ENCODE measurements around the gene NPR1.

NPR1 gene

GRCh38 chr1:153646672-153647345 is 31.7 kb upstream of the NPR1 start:
- TF ChIP-seq ZNF384 (IDR thresholded peaks at IDR 0.05) (no peak), SUZ12 (IDR thresholded peaks at IDR 0.05) (no peak), L3MBTL2 (conservative IDR thresholded peaks at IDR 0.05) (no peak), TARDBP (IDR thresholded peaks at IDR 0.05) (no peak), ARNT (IDR thresholded peaks at IDR 0.05) (no peak), LEF1 (IDR thresholded peaks at IDR 0.05; ENCODE audit: borderline replicate concordance) (no peak), CTBP1 (IDR thresholded peaks at IDR 0.05; ENCODE audit: borderline replicate concordance) (no peak), NFRKB (IDR thresholded peaks at IDR 0.05) (no peak), FOXA1 (IDR thresholded peaks at IDR 0.05) (no peak), PKNOX1 (IDR thresholded peaks at IDR 0.05) (no peak), HDGF (IDR thresholded peaks at IDR 0.05; ENCODE audit: borderline replicate concordance) (no peak), SP1 (IDR thresholded peaks at IDR 0.05) (no peak), FOXK2 (IDR thresholded peaks at IDR 0.05) (no peak), ELF4 (IDR thresholded peaks at IDR 0.05) (no peak), BHLHE40 (IDR thresholded peaks at IDR 0.05; ENCODE audit: borderline replicate concordance) (no peak)
- DNase-seq (ENCODE audit: extremely low spot score), result no peak
- CTCF ChIA-PET, result no interaction called here
- POLR2A ChIA-PET, result interaction anchor here (0.8 to 3.7 kb wide), 6 partner anchors 9 to 81 kb away, joined by 3 to 41 read pairs (median 5); partner anchors contain the start of genes CHTOP, INTS3 and S100A13

DNA sequence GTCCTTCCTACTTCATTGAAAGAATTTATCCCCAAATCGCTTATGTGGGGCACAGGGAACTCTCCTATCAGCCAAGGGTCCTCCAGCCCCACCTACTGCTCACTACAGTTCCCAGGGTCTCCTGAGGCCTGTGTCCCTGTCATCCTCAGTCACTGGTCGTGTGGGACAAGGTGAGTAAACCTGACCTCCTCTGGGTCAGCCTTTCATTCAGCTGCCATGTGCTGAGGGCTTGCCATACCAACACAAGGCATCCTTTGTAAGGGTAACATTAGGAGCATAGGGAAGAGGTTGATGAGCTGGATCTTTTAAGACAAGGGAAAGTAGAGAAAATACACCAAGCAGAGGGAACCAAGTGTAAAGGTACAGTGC is 31.2 kb upstream of the NPR1 start:
- CTCF ChIA-PET, result no interaction called here
- POLR2A ChIA-PET, result interaction anchor here (0.8 to 3.7 kb wide), 8 partner anchors 9 to 80 kb away, joined by 3 to 41 read pairs (median 4); partner anchors contain the start of gene CHTOP
- no peak for DNase-seq (ENCODE audit: extremely low spot score)
- peak; percentile 44; the same call in 1 of the 2 replicates for TF ChIP-seq ELF4 (IDR thresholded peaks at IDR 0.05)
- TF ChIP-seq PKNOX1 (IDR thresholded peaks at IDR 0.05), result no peak
- TF ChIP-seq FOXA1 (IDR thresholded peaks at IDR 0.05), result no peak
- TF ChIP-seq HDGF (IDR thresholded peaks at IDR 0.05; ENCODE audit: borderline replicate concordance), result no peak

GRCh38 chr1:153648000-153648643 is 30.4 kb upstream of the NPR1 start:
- ChIA-PET CTCF (interaction anchor here (0.8 kb wide), 1 partner anchor 21 kb away, joined by 3 read pairs; the partner anchor contains the start of gene S100A13), POLR2A (interaction anchor here (1.0 to 3.7 kb wide), 6 partner anchors 11 to 79 kb away, joined by 4 to 41 read pairs (median 4); partner anchors contain the start of gene CHTOP)
- DNase-seq (ENCODE audit: extremely low spot score), result no peak
- no peak for TF ChIP-seq PKNOX1 (IDR thresholded peaks at IDR 0.05)
- no peak for TF ChIP-seq TARDBP (IDR thresholded peaks at IDR 0.05)
- no peak for TF ChIP-seq CTBP1 (IDR thresholded peaks at IDR 0.05; ENCODE audit: borderline replicate concordance)
- no peak for TF ChIP-seq SP1 (IDR thresholded peaks at IDR 0.05)
- TF ChIP-seq FOXA1 (IDR thresholded peaks at IDR 0.05), result no peak
- no peak for TF ChIP-seq BHLHE40 (IDR thresholded peaks at IDR 0.05; ENCODE audit: borderline replicate concordance)
- TF ChIP-seq NFRKB (IDR thresholded peaks at IDR 0.05), result no peak
- TF ChIP-seq SUZ12 (IDR thresholded peaks at IDR 0.05), result no peak
- TF ChIP-seq FOXK2 (IDR thresholded peaks at IDR 0.05), result no peak
- no peak for TF ChIP-seq L3MBTL2 (conservative IDR thresholded peaks at IDR 0.05)
- no peak for TF ChIP-seq ELF4 (IDR thresholded peaks at IDR 0.05)
- TF ChIP-seq FOXM1 (IDR thresholded peaks at IDR 0.05; ENCODE audit: borderline replicate concordance), result no peak
- no peak for TF ChIP-seq ZNF384 (IDR thresholded peaks at IDR 0.05)
- TF ChIP-seq HDGF (IDR thresholded peaks at IDR 0.05; ENCODE audit: borderline replicate concordance), result no peak
- no peak for TF ChIP-seq LEF1 (IDR thresholded peaks at IDR 0.05; ENCODE audit: borderline replicate concordance)
- TF ChIP-seq ARNT (IDR thresholded peaks at IDR 0.05), result no peak

DNA sequence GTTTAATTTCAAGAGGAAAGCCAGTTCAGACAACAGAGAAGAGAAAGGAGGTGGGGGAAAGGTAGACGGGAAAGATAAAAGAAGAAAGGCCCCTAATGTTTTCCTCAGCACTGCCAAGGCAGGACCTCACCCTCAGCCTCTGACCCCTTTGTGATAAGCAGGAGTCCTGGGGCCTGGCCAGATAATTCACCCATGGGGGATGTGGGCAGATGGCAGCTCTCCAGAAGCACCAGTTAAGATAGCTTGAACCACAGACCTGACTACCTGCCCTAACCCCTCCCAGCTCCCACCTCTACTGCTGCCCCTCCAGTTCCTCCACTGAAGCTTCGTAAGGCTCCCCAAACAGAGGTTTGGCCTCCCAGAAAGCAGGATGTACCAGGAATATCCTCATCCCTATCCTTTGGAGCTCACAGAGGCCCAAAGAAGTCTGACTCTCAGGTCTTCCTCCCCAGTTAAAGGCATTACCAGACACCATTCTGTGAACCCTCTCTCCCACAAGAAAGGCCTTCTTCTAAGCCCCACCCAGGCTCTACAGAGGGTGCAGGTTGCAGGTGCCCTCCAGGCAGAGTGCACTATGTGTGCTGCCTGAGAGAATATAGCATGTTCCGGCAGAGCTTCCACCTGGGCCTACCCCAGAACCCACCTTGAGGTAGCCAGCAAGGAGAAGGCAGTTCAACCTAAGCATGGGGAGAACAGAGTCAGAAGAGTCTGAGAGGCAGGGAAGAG is 29.2 kb upstream of the NPR1 start:
- POLR2A ChIA-PET, result interaction anchor here (0.5 to 3.7 kb wide), 2 partner anchors 15 to 144 kb away, joined by 3 to 41 read pairs; partner anchors contain the start of gene CHTOP
- CTCF ChIA-PET, result no interaction called here
- TF ChIP-seq SUZ12 (IDR thresholded peaks at IDR 0.05), result no peak
- no peak for TF ChIP-seq SP1 (IDR thresholded peaks at IDR 0.05)
- TF ChIP-seq FOXA1 (IDR thresholded peaks at IDR 0.05), result no peak
- no peak for TF ChIP-seq FOXM1 (IDR thresholded peaks at IDR 0.05; ENCODE audit: borderline replicate concordance)
- TF ChIP-seq ELF4 (IDR thresholded peaks at IDR 0.05), result no peak
- TF ChIP-seq L3MBTL2 (conservative IDR thresholded peaks at IDR 0.05), result no peak
- TF ChIP-seq NFRKB (IDR thresholded peaks at IDR 0.05), result no peak
- TF ChIP-seq ARNT (IDR thresholded peaks at IDR 0.05), result no peak
- no peak for TF ChIP-seq TARDBP (IDR thresholded peaks at IDR 0.05)
- TF ChIP-seq HDGF (IDR thresholded peaks at IDR 0.05; ENCODE audit: borderline replicate concordance), result no peak
- TF ChIP-seq FOXK2 (IDR thresholded peaks at IDR 0.05), result no peak
- no peak for TF ChIP-seq ZNF384 (IDR thresholded peaks at IDR 0.05)
- TF ChIP-seq LEF1 (IDR thresholded peaks at IDR 0.05; ENCODE audit: borderline replicate concordance), result no peak
- TF ChIP-seq CTBP1 (IDR thresholded peaks at IDR 0.05; ENCODE audit: borderline replicate concordance), result no peak
- no peak for TF ChIP-seq BHLHE40 (IDR thresholded peaks at IDR 0.05; ENCODE audit: borderline replicate concordance)
- DNase-seq (ENCODE audit: extremely low spot score), result no peak

GRCh38 chr1:153649863-153650235 is 28.6 kb upstream of the NPR1 start:
- TF ChIP-seq LEF1 (IDR thresholded peaks at IDR 0.05; ENCODE audit: borderline replicate concordance), result no peak
- TF ChIP-seq BHLHE40 (IDR thresholded peaks at IDR 0.05; ENCODE audit: borderline replicate concordance), result no peak
- no peak for TF ChIP-seq FOXM1 (IDR thresholded peaks at IDR 0.05; ENCODE audit: borderline replicate concordance)
- no peak for TF ChIP-seq FOXA1 (IDR thresholded peaks at IDR 0.05)
- no peak for TF ChIP-seq PKNOX1 (IDR thresholded peaks at IDR 0.05)
- no peak for TF ChIP-seq HDGF (IDR thresholded peaks at IDR 0.05; ENCODE audit: borderline replicate concordance)
- no peak for TF ChIP-seq ARNT (IDR thresholded peaks at IDR 0.05)
- no peak for TF ChIP-seq SP1 (IDR thresholded peaks at IDR 0.05)
- TF ChIP-seq L3MBTL2 (conservative IDR thresholded peaks at IDR 0.05), result no peak
- no peak for TF ChIP-seq NFRKB (IDR thresholded peaks at IDR 0.05)
- TF ChIP-seq TARDBP (IDR thresholded peaks at IDR 0.05), result no peak
- no peak for TF ChIP-seq ELF4 (IDR thresholded peaks at IDR 0.05)
- TF ChIP-seq SUZ12 (IDR thresholded peaks at IDR 0.05), result no peak
- no peak for TF ChIP-seq ZNF384 (IDR thresholded peaks at IDR 0.05)
- no peak for TF ChIP-seq FOXK2 (IDR thresholded peaks at IDR 0.05)
- TF ChIP-seq CTBP1 (IDR thresholded peaks at IDR 0.05; ENCODE audit: borderline replicate concordance), result no peak
- ChIA-PET POLR2A (interaction anchor here (3.7 kb wide), 1 partner anchor 15 kb away, joined by 41 read pairs; the partner anchor contains the start of gene CHTOP), CTCF (no interaction called here)
- no peak for DNase-seq (ENCODE audit: extremely low spot score)

All from HEK293T (cell line).